ENCODE results near the gene PTPRM. TPM values are rescaled to one million over a fixed set of nuclear protein-coding genes. Genes with fewer than 3 reads are reported as not detected.

The PTPRM gene
- total RNA-seq, 1 donor from 2014 or later: 4.5 TPM

- no peak for DNase-seq (ENCODE audit: low spot score)
- Mint-ChIP-seq H3K36me3 (ENCODE audit: low read depth) (no peaks in the 10 kb centered on the region), H3K9me3 (peaks cover 4% of the 10 kb centered on the region), H3K27me3 (ENCODE audit: low read depth) (no peaks in the 10 kb centered on the region), H3K27ac (no peak overlapping the region), H3K4me3 (ENCODE audit: low read depth) (no peak overlapping the region), H3K4me1 (ENCODE audit: low read depth) (no peaks in the 10 kb centered on the region)
- intact Hi-C loops (cut with micrococcal nuclease): no loop called here
These were observed 412.6 kb downstream of the PTPRM start for GRCh38 chr18:7979714-7980113.

- H3K27me3 Mint-ChIP-seq (ENCODE audit: low read depth): no peaks in the 10 kb centered on the region
- H3K9me3 Mint-ChIP-seq: peaks cover 4% of the 10 kb centered on the region
- intact Hi-C loops (cut with micrococcal nuclease): no loop called here
- H3K36me3 Mint-ChIP-seq (ENCODE audit: low read depth): no peaks in the 10 kb centered on the region
- H3K4me1 Mint-ChIP-seq (ENCODE audit: low read depth): no peaks in the 10 kb centered on the region
- H3K27ac Mint-ChIP-seq: no peak overlapping the region
- DNase-seq (ENCODE audit: low spot score): no peak
- no peak overlapping the region for H3K4me3 Mint-ChIP-seq (ENCODE audit: low read depth)
These were observed 413.0 kb downstream of the PTPRM start for GRCh38 chr18:7980136-7980535.

- Mint-ChIP-seq H3K27ac (no peak overlapping the region), H3K36me3 (ENCODE audit: low read depth) (no peaks in the 10 kb centered on the region), H3K27me3 (ENCODE audit: low read depth) (no peaks in the 10 kb centered on the region), H3K9me3 (peaks cover 4% of the 10 kb centered on the region), H3K4me3 (ENCODE audit: low read depth) (no peak overlapping the region), H3K4me1 (ENCODE audit: low read depth) (no peaks in the 10 kb centered on the region)
- intact Hi-C loops (cut with micrococcal nuclease): no loop called here
- no peak for DNase-seq (ENCODE audit: low spot score)
These were observed 413.5 kb downstream of the PTPRM start for GRCh38 chr18:7980656-7981055.

- Mint-ChIP-seq H3K27me3 (ENCODE audit: low read depth) (no peaks in the 10 kb centered on the region), H3K27ac (no peak overlapping the region), H3K4me1 (ENCODE audit: low read depth) (no peaks in the 10 kb centered on the region), H3K9me3 (no peaks in the 10 kb centered on the region), H3K36me3 (ENCODE audit: low read depth) (no peaks in the 10 kb centered on the region), H3K4me3 (ENCODE audit: low read depth) (no peak overlapping the region)
- no peak for DNase-seq (ENCODE audit: low spot score)
- intact Hi-C loops (cut with micrococcal nuclease): no loop called here
These were observed 415.1 kb downstream of the PTPRM start for GRCh38 chr18:7982216-7982615.

GRCh38 chr18:7987284-7987976 lies 420.3 kb downstream of the PTPRM start:
- Mint-ChIP-seq H3K27me3 (ENCODE audit: low read depth) (no peaks in the 10 kb centered on the region), H3K36me3 (ENCODE audit: low read depth) (no peaks in the 10 kb centered on the region), H3K27ac (no peak overlapping the region), H3K4me3 (ENCODE audit: low read depth) (no peak overlapping the region), H3K9me3 (peaks cover 3% of the 10 kb centered on the region), H3K4me1 (ENCODE audit: low read depth) (no peaks in the 10 kb centered on the region)
- DNase-seq (ENCODE audit: low spot score): no peak
- intact Hi-C loops (cut with micrococcal nuclease): no loop called here

GRCh38 chr18:7990670-7991069 lies 423.6 kb downstream of the PTPRM start:
- Mint-ChIP-seq H3K36me3 (ENCODE audit: low read depth) (no peaks in the 10 kb centered on the region), H3K9me3 (peaks cover 10% of the 10 kb centered on the region), H3K27me3 (ENCODE audit: low read depth) (no peaks in the 10 kb centered on the region), H3K27ac (no peak overlapping the region), H3K4me3 (ENCODE audit: low read depth) (no peak overlapping the region), H3K4me1 (ENCODE audit: low read depth) (no peaks in the 10 kb centered on the region)
- intact Hi-C loops (cut with micrococcal nuclease): no loop called here
- DNase-seq (ENCODE audit: low spot score): no peak

- Mint-ChIP-seq H3K36me3 (ENCODE audit: low read depth) (no peaks in the 10 kb centered on the region), H3K4me3 (ENCODE audit: low read depth) (no peak overlapping the region), H3K9me3 (peaks cover 6% of the 10 kb centered on the region), H3K4me1 (ENCODE audit: low read depth) (no peaks in the 10 kb centered on the region), H3K27me3 (ENCODE audit: low read depth) (no peaks in the 10 kb centered on the region), H3K27ac (no peak overlapping the region)
- intact Hi-C loops (cut with micrococcal nuclease): no loop called here
- DNase-seq (ENCODE audit: low spot score): no peak
These were observed 434.7 kb downstream of the PTPRM start for GRCh38 chr18:8001711-8002301.

- no peaks in the 10 kb centered on the region for H3K27me3 Mint-ChIP-seq (ENCODE audit: low read depth)
- intact Hi-C loops (cut with micrococcal nuclease): no loop called here
- no peaks in the 10 kb centered on the region for H3K4me1 Mint-ChIP-seq (ENCODE audit: low read depth)
- no peak overlapping the region for H3K4me3 Mint-ChIP-seq (ENCODE audit: low read depth)
- no peak overlapping the region for H3K27ac Mint-ChIP-seq
- no peaks in the 10 kb centered on the region for H3K36me3 Mint-ChIP-seq (ENCODE audit: low read depth)
- DNase-seq (ENCODE audit: low spot score): no peak
- H3K9me3 Mint-ChIP-seq: no peaks in the 10 kb centered on the region
These were observed 437.0 kb downstream of the PTPRM start for GRCh38 chr18:8003878-8004675.

GRCh38 chr18:8004792-8005191 lies 437.7 kb downstream of the PTPRM start:
- no peaks in the 10 kb centered on the region for H3K4me1 Mint-ChIP-seq (ENCODE audit: low read depth)
- no peak overlapping the region for H3K27ac Mint-ChIP-seq
- H3K27me3 Mint-ChIP-seq (ENCODE audit: low read depth): no peaks in the 10 kb centered on the region
- intact Hi-C loops (cut with micrococcal nuclease): no loop called here
- no peaks in the 10 kb centered on the region for H3K9me3 Mint-ChIP-seq
- no peak for DNase-seq (ENCODE audit: low spot score)
- no peak overlapping the region for H3K4me3 Mint-ChIP-seq (ENCODE audit: low read depth)
- no peaks in the 10 kb centered on the region for H3K36me3 Mint-ChIP-seq (ENCODE audit: low read depth)

- Mint-ChIP-seq H3K4me1 (ENCODE audit: low read depth) (no peaks in the 10 kb centered on the region), H3K9me3 (no peaks in the 10 kb centered on the region), H3K27me3 (ENCODE audit: low read depth) (no peaks in the 10 kb centered on the region), H3K27ac (no peak overlapping the region), H3K36me3 (ENCODE audit: low read depth) (no peaks in the 10 kb centered on the region), H3K4me3 (ENCODE audit: low read depth) (no peak overlapping the region)
- intact Hi-C loops (cut with micrococcal nuclease): no loop called here
- no peak for DNase-seq (ENCODE audit: low spot score)
These were observed 438.9 kb downstream of the PTPRM start for GRCh38 chr18:8005870-8006569.

GRCh38 chr18:8006979-8007378 lies 439.9 kb downstream of the PTPRM start:
- Mint-ChIP-seq H3K27ac (no peak overlapping the region), H3K27me3 (ENCODE audit: low read depth) (no peaks in the 10 kb centered on the region), H3K36me3 (ENCODE audit: low read depth) (no peaks in the 10 kb centered on the region), H3K4me1 (ENCODE audit: low read depth) (no peaks in the 10 kb centered on the region), H3K4me3 (ENCODE audit: low read depth) (no peak overlapping the region), H3K9me3 (no peaks in the 10 kb centered on the region)
- intact Hi-C loops (cut with micrococcal nuclease): no loop called here
- no peak for DNase-seq (ENCODE audit: low spot score)

- DNase-seq (ENCODE audit: low spot score): no peak
- H3K9me3 Mint-ChIP-seq: no peaks in the 10 kb centered on the region
- H3K27me3 Mint-ChIP-seq (ENCODE audit: low read depth): no peaks in the 10 kb centered on the region
- no peak overlapping the region for H3K27ac Mint-ChIP-seq
- no peaks in the 10 kb centered on the region for H3K4me1 Mint-ChIP-seq (ENCODE audit: low read depth)
- intact Hi-C loops (cut with micrococcal nuclease): no loop called here
- H3K36me3 Mint-ChIP-seq (ENCODE audit: low read depth): no peaks in the 10 kb centered on the region
- H3K4me3 Mint-ChIP-seq (ENCODE audit: low read depth): no peak overlapping the region
These were observed 440.9 kb downstream of the PTPRM start for GRCh38 chr18:8008033-8008432.

GRCh38 chr18:8011361-8011760 lies 444.2 kb downstream of the PTPRM start:
- H3K9me3 Mint-ChIP-seq: no peaks in the 10 kb centered on the region
- intact Hi-C loops (cut with micrococcal nuclease): no loop called here
- H3K4me1 Mint-ChIP-seq (ENCODE audit: low read depth): no peaks in the 10 kb centered on the region
- no peak for DNase-seq (ENCODE audit: low spot score)
- H3K4me3 Mint-ChIP-seq (ENCODE audit: low read depth): no peak overlapping the region
- H3K36me3 Mint-ChIP-seq (ENCODE audit: low read depth): no peaks in the 10 kb centered on the region
- H3K27ac Mint-ChIP-seq: no peak overlapping the region
- no peaks in the 10 kb centered on the region for H3K27me3 Mint-ChIP-seq (ENCODE audit: low read depth)

Data from activated T-helper 2 cell treated with anti-CD3 and anti-CD28 coated beads, Interferon-gamma antibody, Interleukin-2, Interleukin-4, amounts not matched to agents 10 μg/mL and 5 μg/mL and 100 μg/mL, durations not matched to agents 14 hours and 24 hours and 36 hours (primary cell).